Measurements from ENCODE around the gene CAPRIN1.

- TF ChIP-seq CTCF (conservative IDR thresholded peaks at IDR 0.05 in 1 of 2, IDR thresholded peaks at IDR 0.05 in 1 of 2; ENCODE audit: extremely low read depth in 1 of 2, insufficient read depth in 1 of 2, low read depth in 1 of 2, low read length in 2 of 2) (no peak), EZH2 (IDR thresholded peaks at IDR 0.05; ENCODE audit: borderline replicate concordance, low read length) (no peak)
These were observed 16.0 kb downstream of the CAPRIN1 start for GRCh38 chr11:34067383-34068065.
